Hepatocyte (in vitro differentiated cells): ENCODE data around the gene RPL7A. TPM values are rescaled to one million over a fixed set of nuclear protein-coding genes. Genes with fewer than 3 reads are reported as not detected.

Experiments
- DNase-seq: peaks from one replicate; pipeline ENCODE4 v3.0.0-alpha.2; 2016; ENCODE audit warnings: low spot score
- H2AFZ ChIP-seq: fragments of 200-600 bp; sonication (generic); 2 replicates; pipeline ENCODE4 v1.6.0; 2016; ENCODE audit warnings: antibody characterized with exemption, mild to moderate bottlenecking
- H3K27ac ChIP-seq: fragments of 200-600 bp; sonication (generic); 2 replicates; pipeline ENCODE4 v1.5.1; 2016; ENCODE audit warnings: mild to moderate bottlenecking
- H3K27me3 ChIP-seq: fragments of 200-600 bp; sonication (generic); 2 replicates; pipeline ENCODE4 v1.6.1; 2016
- H3K36me3 ChIP-seq: fragments of 200-600 bp; sonication (generic); replicated peaks from 2 replicates; pipeline ENCODE4 v1.5.1; 2016; ENCODE audit warnings: low read depth; ENCODE audit not compliant: insufficient read depth
- H3K4me1 ChIP-seq: fragments of 200-600 bp; sonication (generic); 2 replicates; pipeline ENCODE4 v1.5.1; 2016; ENCODE audit warnings: mild to moderate bottlenecking, moderate library complexity; ENCODE audit not compliant: insufficient read depth
- H3K4me2 ChIP-seq: fragments of 200-600 bp; sonication (generic); 2 replicates; pipeline ENCODE4 v1.6.0; 2016
- H3K4me3 ChIP-seq: fragments of 200-600 bp; sonication (generic); 2 replicates; pipeline ENCODE4 v1.5.1; 2016; ENCODE audit warnings: mild to moderate bottlenecking
- H3K79me2 ChIP-seq: fragments of 200-600 bp; sonication (generic); 2 replicates; pipeline ENCODE4 v1.6.0; 2017; ENCODE audit warnings: mild to moderate bottlenecking
- H3K9me2 ChIP-seq: fragments of 200-600 bp; sonication (generic); replicated peaks from 2 replicates; pipeline ENCODE4 v1.6.0; 2017; ENCODE audit warnings: mild to moderate bottlenecking; ENCODE audit not compliant: insufficient read depth
- H3K9me3 ChIP-seq: fragments of 200-600 bp; sonication (generic); 2 replicates; pipeline ENCODE4 v1.5.1; 2016; ENCODE audit warnings: low read depth, mild to moderate bottlenecking
- H4K20me1 ChIP-seq: fragments of 200-600 bp; sonication (generic); 2 replicates; pipeline ENCODE4 v1.6.0; 2016; ENCODE audit warnings: mild to moderate bottlenecking; ENCODE audit not compliant: insufficient read depth, poor library complexity, severe bottlenecking
- CTCF ChIP-seq: fragments of 200-600 bp; sonication (generic); IDR thresholded peaks from 2 replicates; pipeline ENCODE4 v1.5.1; 2016; ENCODE audit warnings: antibody characterized with exemption, mild to moderate bottlenecking; ENCODE audit not compliant: poor library complexity
- EZH2 ChIP-seq: fragments of 200-600 bp; sonication (generic); IDR thresholded peaks from 2 replicates; pipeline ENCODE4 v1.6.1; 2016; ENCODE audit warnings: antibody characterized with exemption, mild to moderate bottlenecking, borderline replicate concordance
- EZH2phosphoT487 ChIP-seq: fragments of 200-600 bp; sonication (generic); IDR thresholded peaks from one replicate; pipeline ENCODE4 v1.6.1; 2018; ENCODE audit warnings: antibody characterized with exemption, mild to moderate bottlenecking, low read depth, moderate library complexity; ENCODE audit not compliant: unreplicated experiment, severe bottlenecking
- WGBS: methylation state at CpG from one replicate; pipeline ENCODE4 v1.1.6; 2016; ENCODE audit warnings: low lambda C conversion rate; ENCODE audit errors: missing lambda C conversion rate; 5-methylcytosine and 5-hydroxymethylcytosine counted together
- polyA plus RNA-seq: library from polyadenylated mRNA; unstranded; fragments of >200 nt; fragmentation: Nextera tagmentation; extraction: Ambion mirVana; gene quantifications from 2 replicates; pipeline ENCODE4 v1.2.1, GENCODE V29; 2016
- total RNA-seq: library from RNA; depleted of rRNA; stranded (reverse); fragments of >200 nt; gene quantifications from 2 replicates; pipeline ENCODE4 v1.2.3, GENCODE V29; 2014

Gene RPL7A
- total and polyA plus RNA-seq, 2 experiments from 2014 or later = 377 to 2,226 TPM

- Histone ChIP-seq H3K9me3 (no peaks in the 10 kb centered on the region), H3K4me1 (no peaks in the 10 kb centered on the region), H3K27ac (no peak overlapping the region), H3K4me2 (no peak overlapping the region), H3K27me3 (no peaks in the 10 kb centered on the region), H3K36me3 (no peaks in the 10 kb centered on the region), H2AFZ (no peak overlapping the region), H3K79me2 (no peaks in the 10 kb centered on the region), H4K20me1 (no peaks in the 10 kb centered on the region), H3K4me3 (no peak overlapping the region), H3K9me2 (no peaks in the 10 kb centered on the region)
- TF ChIP-seq EZH2phosphoT487 (no peak), CTCF (no peak), EZH2 (no peak)
- WGBS = 83% methylated on average over 26 of the region's 26 CpGs
- no peak for DNase-seq
These were observed 44.5 kb upstream of the RPL7A start for GRCh38 chr9:133303266-133304157.

GRCh38 chr9:133304158-133304470 lies 43.9 kb upstream of the RPL7A start:
- no peak for DNase-seq
- Histone ChIP-seq H3K36me3 (no peaks in the 10 kb centered on the region), H3K27ac (no peak overlapping the region), H3K4me1 (no peaks in the 10 kb centered on the region), H4K20me1 (no peaks in the 10 kb centered on the region), H3K4me2 (no peak overlapping the region), H3K4me3 (no peak overlapping the region), H3K9me3 (no peaks in the 10 kb centered on the region), H2AFZ (no peak overlapping the region), H3K9me2 (no peaks in the 10 kb centered on the region), H3K27me3 (no peaks in the 10 kb centered on the region), H3K79me2 (no peaks in the 10 kb centered on the region)
- TF ChIP-seq CTCF = no peak
- no peak for TF ChIP-seq EZH2phosphoT487
- WGBS = 88% methylated on average over 12 of the region's 13 CpGs

GRCh38 chr9:133304477-133305377 lies 43.3 kb upstream of the RPL7A start:
- Histone ChIP-seq H3K4me1 (no peaks in the 10 kb centered on the region), H3K4me3 (no peak overlapping the region), H4K20me1 (no peaks in the 10 kb centered on the region), H3K4me2 (no peak overlapping the region), H3K36me3 (no peaks in the 10 kb centered on the region), H3K27me3 (no peaks in the 10 kb centered on the region), H3K9me3 (no peaks in the 10 kb centered on the region), H3K27ac (no peak overlapping the region), H3K79me2 (no peaks in the 10 kb centered on the region), H3K9me2 (no peaks in the 10 kb centered on the region), H2AFZ (no peak overlapping the region)
- DNase-seq = no peak
- WGBS = 94% methylated on average over 32 of the region's 38 CpGs
- TF ChIP-seq CTCF (no peak), EZH2 (no peak), EZH2phosphoT487 (no peak)
